SIG-M5 treated with dmso at 0.1 percent for 504 hours (cell line): ENCODE data around the gene ZNF362.
"Not testable (repeated sequence)": the region's sequence is repeated elsewhere in the genome, so short reads cannot be mapped to it uniquely, and the experiment has no call there.

Experiments
- DNase-seq: peaks from one replicate; lab custom pipeline; 2025; ENCODE audit not compliant: unreplicated experiment; lab: John Stamatoyannopoulos, UW

The ZNF362 gene

GRCh38 chr1:33302325-33302724 lies 46.0 kb downstream of the ZNF362 start:
- no peak for DNase-seq

- DNase-seq: no peak
Observed at GRCh38 chr1:33305016-33305415, 48.7 kb downstream of the ZNF362 start.

DNA sequence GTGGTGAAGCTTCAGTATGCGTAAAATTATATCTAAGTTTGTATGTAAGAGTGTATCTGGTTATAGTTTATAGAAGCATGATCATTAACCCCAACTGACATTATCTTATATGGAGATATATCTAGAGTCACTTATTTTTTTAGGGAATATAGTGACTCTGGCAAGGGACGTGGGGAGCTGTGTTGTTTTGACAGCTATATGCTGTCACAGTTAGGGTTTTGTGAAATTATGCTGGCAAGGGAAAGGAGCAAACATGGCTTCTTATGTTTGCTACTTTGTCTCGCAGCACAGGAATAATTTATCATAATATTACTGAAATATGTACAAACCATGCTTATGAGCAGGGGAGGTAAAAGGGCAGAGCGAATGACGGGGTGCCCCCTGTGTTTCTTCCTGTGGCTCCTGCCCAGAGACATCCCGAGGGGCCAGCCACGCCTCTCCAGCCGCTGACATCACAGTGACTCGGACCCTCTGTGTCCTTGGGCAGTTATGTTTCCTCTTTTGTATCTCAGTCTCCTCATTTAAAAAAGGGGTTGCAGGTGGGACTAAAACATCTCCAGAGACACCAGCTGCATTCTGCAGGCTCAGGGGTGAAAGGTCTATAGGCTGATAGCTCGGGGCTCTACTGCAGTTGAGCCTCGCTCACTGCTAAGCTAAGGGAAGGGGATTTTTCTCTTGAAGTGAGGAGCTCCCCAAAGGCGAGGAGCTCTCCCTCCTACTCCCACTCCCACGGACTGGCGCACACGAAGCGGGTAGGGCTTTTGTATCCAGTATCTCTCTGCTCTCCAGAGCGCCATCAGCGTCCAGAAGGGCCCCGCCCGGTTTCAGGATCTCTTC lies 49.7 kb downstream of the ZNF362 start:
- no peak for DNase-seq

- no peak for DNase-seq
Observed at GRCh38 chr1:33306653-33307493, 50.6 kb downstream of the ZNF362 start.

GRCh38 chr1:33307494-33307864 lies 51.2 kb downstream of the ZNF362 start:
- DNase-seq: no peak

- DNase-seq: not testable (repeated sequence)
Observed at GRCh38 chr1:33309351-33309750, 53.1 kb downstream of the ZNF362 start.

DNA sequence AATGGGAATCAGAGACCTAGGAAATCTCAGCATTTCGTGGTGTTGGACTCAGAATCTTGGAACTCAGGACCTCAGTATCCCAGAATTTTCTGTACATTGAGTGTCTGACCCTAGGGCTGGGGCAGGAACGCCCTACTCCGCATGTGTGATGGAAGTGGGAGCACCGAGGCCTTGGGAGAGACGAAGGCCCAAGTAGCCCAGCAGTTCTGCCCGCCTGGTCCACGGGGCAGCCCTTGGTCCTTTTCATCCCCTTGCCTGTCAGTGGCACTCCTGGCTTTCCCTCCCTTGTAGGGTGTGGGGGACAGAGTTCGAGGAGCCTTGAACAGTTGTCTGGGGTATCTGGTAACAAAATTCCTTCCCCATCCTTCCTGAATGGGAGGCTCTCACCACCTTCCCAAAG lies 54.4 kb downstream of the ZNF362 start:
- no peak for DNase-seq

DNA sequence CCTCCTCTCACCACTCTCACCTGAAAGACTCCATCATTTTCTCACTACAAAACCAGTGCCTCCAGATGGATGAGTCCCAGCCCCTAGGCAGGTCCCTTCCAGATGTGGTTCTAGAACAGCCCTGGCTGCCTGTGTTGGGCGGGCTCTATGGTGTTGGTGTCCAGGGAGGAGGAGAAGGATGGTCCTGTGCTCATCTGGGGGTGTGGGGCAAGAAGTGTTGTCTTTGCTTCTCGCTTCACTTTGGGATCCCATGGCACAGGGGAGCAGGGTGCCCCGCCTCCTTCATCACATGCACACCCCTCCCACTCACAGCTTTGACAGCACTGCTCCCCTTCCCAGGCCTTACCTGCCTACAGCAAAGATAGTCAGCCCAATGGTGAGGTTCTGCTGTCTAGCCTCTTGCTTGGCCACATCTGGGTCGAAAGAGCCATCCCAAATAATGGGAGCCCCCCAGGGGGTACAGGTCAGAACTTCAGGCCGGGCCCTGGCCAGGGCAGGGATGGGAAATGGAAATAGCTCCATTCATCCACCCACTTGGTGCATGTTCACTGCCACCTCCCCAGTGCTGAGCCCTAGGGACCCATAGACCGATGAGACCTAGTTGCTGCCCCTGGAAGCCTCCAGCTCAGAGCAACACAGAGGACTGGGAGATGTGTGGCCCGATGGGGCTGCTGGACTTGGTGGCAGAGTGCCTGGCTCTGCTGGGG lies 55.6 kb downstream of the ZNF362 start:
- DNase-seq: no peak

GRCh38 chr1:33312413-33312749 lies 56.1 kb downstream of the ZNF362 start:
- no peak for DNase-seq

- no peak for DNase-seq
Observed at GRCh38 chr1:33314416-33314815, 58.1 kb downstream of the ZNF362 start.

GRCh38 chr1:33316601-33317000 lies 60.3 kb downstream of the ZNF362 start:
- DNase-seq: no peak

GRCh38 chr1:33317354-33317753 lies 61.1 kb downstream of the ZNF362 start:
- DNase-seq: no peak

GRCh38 chr1:33317946-33318345 lies 61.7 kb downstream of the ZNF362 start:
- DNase-seq: no peak

- no peak for DNase-seq
Observed at GRCh38 chr1:33319186-33319948, 63.1 kb downstream of the ZNF362 start.

DNA sequence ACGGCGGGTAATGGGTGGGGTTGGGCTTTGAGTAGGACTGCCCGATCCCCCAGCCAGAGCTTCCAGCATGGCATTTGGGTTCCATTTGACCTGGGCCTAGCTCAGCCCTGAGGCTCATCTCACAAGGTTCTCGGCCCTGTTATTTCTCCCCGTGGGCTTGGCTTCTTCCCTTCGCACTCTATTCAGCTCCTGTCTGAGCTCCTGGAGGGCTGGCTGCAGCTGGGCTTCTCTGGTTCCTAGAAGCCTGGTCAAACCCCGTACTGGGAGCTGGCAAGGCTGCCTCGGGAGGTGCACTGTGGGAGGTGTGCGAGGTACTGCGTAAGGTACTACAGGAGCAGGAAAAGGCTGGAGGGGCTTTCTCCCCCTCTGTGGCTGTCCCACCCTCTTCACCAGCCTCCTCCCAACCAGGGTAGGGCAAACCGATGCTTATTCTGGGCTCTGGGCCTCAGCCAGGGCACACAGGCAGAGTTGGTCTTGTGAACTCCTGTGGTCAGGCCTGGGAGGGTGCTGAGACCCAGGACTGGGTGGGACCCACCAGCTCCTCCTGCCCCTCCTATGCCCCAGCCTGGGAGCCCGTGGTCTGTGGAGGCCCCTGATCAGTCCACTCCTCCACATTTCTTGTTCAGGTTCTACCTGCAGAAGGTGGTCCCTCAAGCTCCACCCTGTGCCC lies 63.8 kb downstream of the ZNF362 start:
- no peak for DNase-seq

GRCh38 chr1:33320619-33321165 lies 64.4 kb downstream of the ZNF362 start, which contains the start of gene A3GALT2:
Gene A3GALT2 (minus strand): TSS chr1:33321098. CDS start chr1:33321098, 0 bp downstream.
- no peak for DNase-seq

- DNase-seq: no peak
Observed at GRCh38 chr1:33321178-33321577, 64.9 kb downstream of the ZNF362 start.

GRCh38 chr1:33322109-33322508 lies 65.8 kb downstream of the ZNF362 start:
- DNase-seq: no peak

- DNase-seq: no peak
Observed at GRCh38 chr1:33322870-33323585, 66.7 kb downstream of the ZNF362 start.
